K562 (cell line): ENCODE results near the gene FN1. TPM values are rescaled to one million over a fixed set of nuclear protein-coding genes. Genes with fewer than 3 reads are reported as not detected.

Source experiments
- ATAC-seq: fragments of 200-7000 bp; cut with Tn5 transposase; 3 replicates; pipeline ENCODE4 v1.9.1; 2020; ENCODE audit warnings: moderate library complexity
- BruUV-seq: library from RNA; stranded (reverse); fragments of 400-500 nt; replicated peaks from 2 replicates; lab custom pipeline; 2021; lab: Mats Ljungman, UMichigan
- CTCF ChIA-PET: fragments of 300-600 bp; formaldehyde crosslinking; extraction: SDS; loops from one replicate; lab custom pipeline; 2021; ENCODE audit warnings: low intra/inter-chr PET ratio; lab: Yijun Ruan, JAX
- POLR2A ChIA-PET: fragments of 300-600, 350-650 bp; sonication (Branson Sonifier 250); formaldehyde crosslinking; extraction: SDS; loops from one replicate; lab custom pipeline; 2021; ENCODE audit warnings: antibody characterized with exemption, inconsistent platforms; lab: Yijun Ruan, JAX
- DNase-seq, 4 experiments: peaks; one replicate each; pipeline versions ENCODE4 v3.0.0 to v3.0.0-alpha.2; 2011 to 2018; ENCODE audit warnings: low spot score in 3 of 4, mixed read lengths in 3 of 4; ENCODE audit errors: extremely low read depth in 1 of 4
- FAIRE-seq: peaks from 2 replicates; lab custom pipeline; 2011; peaks lifted over from hg19 to GRCh38; lab: Jason Lieb, UNC
- H2AFZ ChIP-seq: 2 replicates; pipeline ENCODE4 v1.6.0; 2011; ENCODE audit warnings: low read depth, low read length, control low read depth, inconsistent platforms
- H3K27ac ChIP-seq: fragments of 200-600 bp; 3 replicates; pipeline ENCODE4 v1.8.0; 2011; ENCODE audit warnings: low read depth, mild to moderate bottlenecking, control low read depth, inconsistent platforms, low read length, moderate library complexity, mixed read lengths; ENCODE audit errors: extremely low read depth
- H3K27me3 ChIP-seq, 2 experiments: fragments of 300-600 bp in 1 of 2; 2 replicates in 1 of 2; 3 replicates in 1 of 2; pipeline versions ENCODE4 v1.6.0 to v1.8.0; 2011; ENCODE audit warnings: inconsistent platforms in 2 of 2, low read length in 2 of 2, mild to moderate bottlenecking in 1 of 2, mixed read lengths in 1 of 2, moderate library complexity in 1 of 2; ENCODE audit not compliant: control insufficient read depth in 2 of 2, insufficient read depth in 2 of 2
- H3K36me3 ChIP-seq: fragments of 300-600 bp; 3 replicates; pipeline ENCODE4 v1.8.0; 2011; ENCODE audit warnings: mild to moderate bottlenecking, low read length, inconsistent platforms; ENCODE audit not compliant: control insufficient read depth, insufficient read depth
- H3K4me1 ChIP-seq, 2 experiments: fragments of 200-600 bp in 1 of 2; replicated peaks in 1 of 2; 2 replicates in 1 of 2; 3 replicates in 1 of 2; pipeline versions ENCODE4 v1.5.1 to v1.8.0; 2011; ENCODE audit warnings: inconsistent platforms in 2 of 2, low read length in 2 of 2, mild to moderate bottlenecking in 1 of 2, mixed read lengths in 1 of 2, moderate library complexity in 1 of 2; ENCODE audit not compliant: control insufficient read depth in 2 of 2, insufficient read depth in 2 of 2
- H3K4me2 ChIP-seq: 2 replicates; pipeline ENCODE4 v1.6.1; 2011; ENCODE audit warnings: low read length, control low read depth, inconsistent platforms, mixed read lengths; ENCODE audit not compliant: insufficient read depth
- H3K4me3 ChIP-seq: fragments of 200-600 bp; sonication (generic), shearing (Covaris generic); 2 replicates; pipeline ENCODE4 v1.5.1; 2016; ENCODE audit warnings: control low read depth, inconsistent platforms
- H3K79me2 ChIP-seq: fragments of 200-600 bp; 3 replicates; pipeline ENCODE4 v1.8.0; 2011; ENCODE audit warnings: low read length, inconsistent platforms; ENCODE audit not compliant: control insufficient read depth, insufficient read depth
- H3K9ac ChIP-seq, 2 experiments: 2 replicates each; pipeline versions ENCODE4 v1.6.0 to v1.6.1; 2011; ENCODE audit warnings: low read depth in 2 of 2, low read length in 2 of 2, control low read depth in 1 of 2, inconsistent platforms in 1 of 2, mild to moderate bottlenecking in 1 of 2, mixed read lengths in 1 of 2; ENCODE audit not compliant: insufficient read depth in 1 of 2
- H3K9me1 ChIP-seq: one replicate; pipeline ENCODE4 v1.6.0; 2011; ENCODE audit warnings: inconsistent platforms, mild to moderate bottlenecking, low read length, moderate library complexity; ENCODE audit not compliant: control insufficient read depth, insufficient read depth
- H3K9me3 ChIP-seq: replicated peaks from 2 replicates; pipeline ENCODE4 v1.5.1; 2011; ENCODE audit warnings: low read depth, low read length, inconsistent platforms; ENCODE audit not compliant: control insufficient read depth, insufficient read depth
- H4K20me1 ChIP-seq: replicated peaks from 2 replicates; pipeline ENCODE4 v1.6.1; 2011; ENCODE audit warnings: low read length, inconsistent platforms, mixed read lengths; ENCODE audit not compliant: control insufficient read depth, insufficient read depth
- CXXC5 ChIP-seq: fragments of 250-450 bp; sonication (Bioruptor Pico); IDR thresholded peaks from 2 replicates; pipeline ENCODE4 v1.8.0; 2022; ENCODE audit warnings: inconsistent platforms, mild to moderate bottlenecking, moderate library complexity
- MIER1 ChIP-seq: fragments of 450-650 bp; IDR thresholded peaks from 2 replicates; pipeline ENCODE4 v1.6.1; 2016; ENCODE audit warnings: antibody characterized with exemption, mild to moderate bottlenecking, low read depth
- NR2C2 ChIP-seq, 2 experiments: fragments of 200-800 bp in 1 of 2; sonication (Bioruptor generic) in 1 of 2; sonication (generic) in 1 of 2; formaldehyde crosslinking in 1 of 2; IDR thresholded peaks; 2 replicates each; pipeline versions ENCODE4 v1.6.1 to v1.8.0; 2016 to 2022; ENCODE audit warnings: mild to moderate bottlenecking in 1 of 2, missing compliant biosample characterization in 1 of 2, missing genetic modification characterization in 1 of 2, missing genetic modification reagents in 1 of 2
- RNF2 ChIP-seq: sonication (generic); IDR thresholded peaks from 2 replicates; pipeline ENCODE4 v1.6.1; 2016
- ZBTB8A ChIP-seq: fragments of 450-650 bp; IDR thresholded peaks from 2 replicates; pipeline ENCODE4 v1.6.1; 2018; ENCODE audit warnings: mild to moderate bottlenecking, moderate library complexity; ENCODE audit not compliant: partially characterized antibody
- ZNF436 ChIP-seq: fragments of 250-450, 450-650 bp; sonication (Bioruptor Pico); formaldehyde crosslinking; IDR thresholded peaks from 2 replicates; pipeline ENCODE4 v1.7.0; 2020; ENCODE audit warnings: mild to moderate bottlenecking
- ZNF75A ChIP-seq: fragments of 450-650 bp; formaldehyde crosslinking; IDR thresholded peaks from 2 replicates; pipeline ENCODE4 v1.4.0; 2020; ENCODE audit warnings: mild to moderate bottlenecking
- WGBS: fragments of 100-300 bp; shearing (Covaris generic); methylation state at CpG from one replicate; pipeline ENCODE4 v1.1.6; 2016; ENCODE audit warnings: low coverage, mixed read lengths; ENCODE audit not compliant: insufficient coverage; ENCODE audit errors: missing lambda C conversion rate; 5-methylcytosine and 5-hydroxymethylcytosine counted together
- in situ Hi-C: fragments of 300-500 bp; cut with MboI; formaldehyde crosslinking; loops from 4 replicates; pipeline ENCODE4 v1.15.0; 2018; ENCODE audit warnings: inconsistent platforms, mixed read lengths
- intact Hi-C: fragments of 100-400 bp; cut with micrococcal nuclease; formaldehyde crosslinking; loops from 2 replicates; pipeline ENCODE4 v1.14.2; 2022
- polyA plus RNA-seq, 8 experiments: library from polyadenylated mRNA; depleted of rRNA in 4 of 8; stranded (reverse) in 5 of 8; unstranded in 3 of 8; fragments of >200 nt; fragmentation: Nextera tagmentation in 2 of 8; fragmentation: Illumina TruSeq in 1 of 8; extraction: Ambion mirVana in 2 of 8; extraction: Trizol in 1 of 8; gene quantifications; 2 replicates each; pipeline versions ENCODE4 v1.2.1 to v1.2.3, GENCODE V29; 2011 to 2014; ENCODE audit warnings: inconsistent platforms in 1 of 8, missing spikeins in 1 of 8
- total RNA-seq, 7 experiments: library from RNA; depleted of rRNA in 6 of 7; stranded (reverse); fragments of >200 nt in 6 of 7; fragmentation: Illumina TruSeq in 2 of 7; extraction: Trizol in 2 of 7; gene quantifications; 2 replicates each; pipeline versions ENCODE4 v1.2.1 to v1.2.3, GENCODE V29; 2011 to 2021; ENCODE audit warnings: low replicate concordance in 1 of 7
- TF ChIP-seq, protein P1 (sequence below): fragments of 250-450 bp; sonication (Bioruptor Pico); IDR thresholded peaks from 2 replicates; pipeline ENCODE4 v1.8.0; 2022; ENCODE audit warnings: inconsistent platforms
- TF ChIP-seq, protein P2 (sequence below), 2 experiments: fragments of 450-650 bp in 1 of 2; sonication (generic) in 1 of 2; formaldehyde crosslinking in 1 of 2; IDR thresholded peaks; 2 replicates each; pipeline versions ENCODE4 v1.7.1 to v1.9.0; 2016 to 2022; ENCODE audit warnings: inconsistent platforms in 1 of 2, mild to moderate bottlenecking in 1 of 2, missing genetic modification reagents in 1 of 2
- TF ChIP-seq, protein P3 (sequence below): fragments of 450-650 bp; formaldehyde crosslinking; IDR thresholded peaks from 2 replicates; pipeline ENCODE4 v1.4.0; 2020; ENCODE audit warnings: mild to moderate bottlenecking, moderate library complexity

The FN1 gene
- total and polyA plus RNA-seq, 9 of the 15 experiments (the other 6 are each of a cell fraction or from before 2014, with no cell fraction given), result 7.4 to 19.1 (median 11.2) TPM

DNA sequence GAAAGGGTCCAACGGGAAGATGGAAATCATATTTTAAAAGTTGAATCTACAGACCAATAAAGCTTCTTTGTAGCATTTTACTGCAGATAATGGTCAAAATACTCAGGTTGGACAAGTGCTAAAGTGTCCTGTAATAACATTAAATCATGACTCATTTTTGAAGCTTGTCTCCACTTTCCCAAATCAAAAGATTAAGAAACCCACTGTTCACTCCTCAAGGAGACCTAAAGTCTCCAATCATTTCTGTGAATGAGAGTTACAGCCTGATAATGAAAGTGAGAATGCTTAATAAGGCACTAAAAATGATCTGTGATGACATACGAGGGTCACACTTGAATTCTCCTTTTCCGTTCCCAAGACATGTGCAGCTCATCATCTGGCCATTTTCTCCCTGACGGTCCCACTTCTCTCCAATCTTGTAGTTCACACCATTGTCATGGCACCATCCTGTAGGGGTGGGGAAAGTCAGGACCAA lies 70.6 kb downstream of the FN1 start:
- Histone ChIP-seq H3K9me3 (no peaks in the 10 kb centered on the region), H3K9ac (no peak overlapping the region), H3K27me3 (no peaks in the 10 kb centered on the region), H3K79me2 (no peaks in the 10 kb centered on the region), H3K36me3 (peaks cover 28% of the 10 kb centered on the region; the same call in 2 of the 3 replicates), H3K4me2 (no peak overlapping the region), H2AFZ (no peak overlapping the region), H3K4me1 (peaks cover 0 to 6% of the 10 kb centered on the region in 2 experiments; a peak in 3 of 5 replicates), H3K4me3 (no peak overlapping the region), H3K27ac (no peak overlapping the region), H4K20me1 (no peaks in the 10 kb centered on the region), H3K9me1 (no peaks in the 10 kb centered on the region)
- 89% methylated on average over 4 of the region's 4 CpGs for WGBS
- POLR2A ChIA-PET, result no interaction called here
- DNase-seq (no peak), ATAC-seq (no peak), FAIRE-seq (no peak)
- CTCF ChIA-PET, result no interaction called here
- in situ Hi-C loops (loop anchor here (10.0 kb wide), 1 partner anchor 880 kb away; no protein-coding TSS in a partner anchor), intact Hi-C loops (no loop called here)
- BruUV-seq, result no TSS peak
- TF ChIP-seq, protein P1, sequence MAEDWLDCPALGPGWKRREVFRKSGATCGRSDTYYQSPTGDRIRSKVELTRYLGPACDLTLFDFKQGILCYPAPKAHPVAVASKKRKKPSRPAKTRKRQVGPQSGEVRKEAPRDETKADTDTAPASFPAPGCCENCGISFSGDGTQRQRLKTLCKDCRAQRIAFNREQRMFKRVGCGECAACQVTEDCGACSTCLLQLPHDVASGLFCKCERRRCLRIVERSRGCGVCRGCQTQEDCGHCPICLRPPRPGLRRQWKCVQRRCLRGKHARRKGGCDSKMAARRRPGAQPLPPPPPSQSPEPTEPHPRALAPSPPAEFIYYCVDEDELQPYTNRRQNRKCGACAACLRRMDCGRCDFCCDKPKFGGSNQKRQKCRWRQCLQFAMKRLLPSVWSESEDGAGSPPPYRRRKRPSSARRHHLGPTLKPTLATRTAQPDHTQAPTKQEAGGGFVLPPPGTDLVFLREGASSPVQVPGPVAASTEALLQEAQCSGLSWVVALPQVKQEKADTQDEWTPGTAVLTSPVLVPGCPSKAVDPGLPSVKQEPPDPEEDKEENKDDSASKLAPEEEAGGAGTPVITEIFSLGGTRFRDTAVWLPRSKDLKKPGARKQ (CRISPR knock-in tag), result no peak
- TF ChIP-seq NR2C2 (CRISPR knock-in tag; IDR thresholded peaks at IDR 0.05), result no peak
- no peak for TF ChIP-seq NR2C2 (tag; IDR thresholded peaks at IDR 0.05)
- TF ChIP-seq ZNF436 (CRISPR knock-in tag), result no peak
- TF ChIP-seq ZBTB8A, result no peak
- TF ChIP-seq RNF2, result no peak
- no peak for TF ChIP-seq ZNF75A (CRISPR knock-in tag)
- TF ChIP-seq, protein P2, sequence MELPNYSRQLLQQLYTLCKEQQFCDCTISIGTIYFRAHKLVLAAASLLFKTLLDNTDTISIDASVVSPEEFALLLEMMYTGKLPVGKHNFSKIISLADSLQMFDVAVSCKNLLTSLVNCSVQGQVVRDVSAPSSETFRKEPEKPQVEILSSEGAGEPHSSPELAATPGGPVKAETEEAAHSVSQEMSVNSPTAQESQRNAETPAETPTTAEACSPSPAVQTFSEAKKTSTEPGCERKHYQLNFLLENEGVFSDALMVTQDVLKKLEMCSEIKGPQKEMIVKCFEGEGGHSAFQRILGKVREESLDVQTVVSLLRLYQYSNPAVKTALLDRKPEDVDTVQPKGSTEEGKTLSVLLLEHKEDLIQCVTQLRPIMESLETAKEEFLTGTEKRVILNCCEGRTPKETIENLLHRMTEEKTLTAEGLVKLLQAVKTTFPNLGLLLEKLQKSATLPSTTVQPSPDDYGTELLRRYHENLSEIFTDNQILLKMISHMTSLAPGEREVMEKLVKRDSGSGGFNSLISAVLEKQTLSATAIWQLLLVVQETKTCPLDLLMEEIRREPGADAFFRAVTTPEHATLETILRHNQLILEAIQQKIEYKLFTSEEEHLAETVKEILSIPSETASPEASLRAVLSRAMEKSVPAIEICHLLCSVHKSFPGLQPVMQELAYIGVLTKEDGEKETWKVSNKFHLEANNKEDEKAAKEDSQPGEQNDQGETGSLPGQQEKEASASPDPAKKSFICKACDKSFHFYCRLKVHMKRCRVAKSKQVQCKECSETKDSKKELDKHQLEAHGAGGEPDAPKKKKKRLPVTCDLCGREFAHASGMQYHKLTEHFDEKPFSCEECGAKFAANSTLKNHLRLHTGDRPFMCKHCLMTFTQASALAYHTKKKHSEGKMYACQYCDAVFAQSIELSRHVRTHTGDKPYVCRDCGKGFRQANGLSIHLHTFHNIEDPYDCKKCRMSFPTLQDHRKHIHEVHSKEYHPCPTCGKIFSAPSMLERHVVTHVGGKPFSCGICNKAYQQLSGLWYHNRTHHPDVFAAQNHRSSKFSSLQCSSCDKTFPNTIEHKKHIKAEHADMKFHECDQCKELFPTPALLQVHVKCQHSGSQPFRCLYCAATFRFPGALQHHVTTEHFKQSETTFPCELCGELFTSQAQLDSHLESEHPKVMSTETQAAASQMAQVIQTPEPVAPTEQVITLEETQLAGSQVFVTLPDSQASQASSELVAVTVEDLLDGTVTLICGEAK (IDR thresholded peaks at IDR 0.05), result no peak
- TF ChIP-seq, protein P2 (CRISPR knock-in tag; IDR thresholded peaks at IDR 0.05), result no peak
- TF ChIP-seq, protein P3, sequence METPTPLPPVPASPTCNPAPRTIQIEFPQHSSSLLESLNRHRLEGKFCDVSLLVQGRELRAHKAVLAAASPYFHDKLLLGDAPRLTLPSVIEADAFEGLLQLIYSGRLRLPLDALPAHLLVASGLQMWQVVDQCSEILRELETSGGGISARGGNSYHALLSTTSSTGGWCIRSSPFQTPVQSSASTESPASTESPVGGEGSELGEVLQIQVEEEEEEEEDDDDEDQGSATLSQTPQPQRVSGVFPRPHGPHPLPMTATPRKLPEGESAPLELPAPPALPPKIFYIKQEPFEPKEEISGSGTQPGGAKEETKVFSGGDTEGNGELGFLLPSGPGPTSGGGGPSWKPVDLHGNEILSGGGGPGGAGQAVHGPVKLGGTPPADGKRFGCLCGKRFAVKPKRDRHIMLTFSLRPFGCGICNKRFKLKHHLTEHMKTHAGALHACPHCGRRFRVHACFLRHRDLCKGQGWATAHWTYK (CRISPR knock-in tag), result no peak
- TF ChIP-seq MIER1, result no peak
- no peak for TF ChIP-seq CXXC5
